ENCODE measurements around the gene TYMP. TPM values are rescaled to one million over a fixed set of nuclear protein-coding genes. Genes with fewer than 3 reads are reported as not detected.

The TYMP gene
- total and polyA plus RNA-seq, 2 of the 4 experiments (the other 2 are of a cell fraction) = 0.18 to 0.74 TPM

- no peak overlapping the region for H3K23ac ChIP-seq (ENCODE audit: low read depth, low read length)
- H3K18ac ChIP-seq (ENCODE audit: low read depth, low read length) = no peak overlapping the region
- no peaks in the 10 kb centered on the region for H3K27me3 ChIP-seq (ENCODE audit: control insufficient read depth, insufficient read depth, low read length)
- CTCF ChIA-PET = no interaction called here
- no peak for TF ChIP-seq MAFK (IDR thresholded peaks at IDR 0.05; ENCODE audit: low read depth, low read length)
- TF ChIP-seq FOS (IDR thresholded peaks at IDR 0.05; ENCODE audit: low read depth, low read length) = no peak
- TF ChIP-seq MAZ (IDR thresholded peaks at IDR 0.05; ENCODE audit: borderline replicate concordance, low read depth, low read length) = no peak
- TF ChIP-seq NFE2L2 (IDR thresholded peaks at IDR 0.05; ENCODE audit: low read depth, low read length) = no peak
- no peak for TF ChIP-seq POLR2A (IDR thresholded peaks at IDR 0.05; ENCODE audit: low read depth, low read length)
- no peak for TF ChIP-seq CEBPB (IDR thresholded peaks at IDR 0.05; ENCODE audit: low read depth, low read length)
- no peak for TF ChIP-seq BHLHE40 (IDR thresholded peaks at IDR 0.05; ENCODE audit: low read depth, low read length)
- no peak for TF ChIP-seq CHD1 (IDR thresholded peaks at IDR 0.05; ENCODE audit: low read depth, low read length)
- no peak for TF ChIP-seq RCOR1 (IDR thresholded peaks at IDR 0.05; ENCODE audit: insufficient replicate concordance, low read length)
- TF ChIP-seq, protein P1, sequence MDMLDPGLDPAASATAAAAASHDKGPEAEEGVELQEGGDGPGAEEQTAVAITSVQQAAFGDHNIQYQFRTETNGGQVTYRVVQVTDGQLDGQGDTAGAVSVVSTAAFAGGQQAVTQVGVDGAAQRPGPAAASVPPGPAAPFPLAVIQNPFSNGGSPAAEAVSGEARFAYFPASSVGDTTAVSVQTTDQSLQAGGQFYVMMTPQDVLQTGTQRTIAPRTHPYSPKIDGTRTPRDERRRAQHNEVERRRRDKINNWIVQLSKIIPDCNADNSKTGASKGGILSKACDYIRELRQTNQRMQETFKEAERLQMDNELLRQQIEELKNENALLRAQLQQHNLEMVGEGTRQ (IDR thresholded peaks at IDR 0.05; ENCODE audit: low read depth, low read length) = no peak
- no peak for TF ChIP-seq MXI1 (IDR thresholded peaks at IDR 0.05; ENCODE audit: borderline replicate concordance, low read depth, low read length)
- TF ChIP-seq ELK1 (IDR thresholded peaks at IDR 0.05; ENCODE audit: borderline replicate concordance, low read depth, low read length) = no peak
- TF ChIP-seq RFX5 (IDR thresholded peaks at IDR 0.05; ENCODE audit: low read depth, low read length) = no peak
- no peak for TF ChIP-seq RAD21 (IDR thresholded peaks at IDR 0.05; ENCODE audit: low read length)
- TF ChIP-seq, protein P2, sequence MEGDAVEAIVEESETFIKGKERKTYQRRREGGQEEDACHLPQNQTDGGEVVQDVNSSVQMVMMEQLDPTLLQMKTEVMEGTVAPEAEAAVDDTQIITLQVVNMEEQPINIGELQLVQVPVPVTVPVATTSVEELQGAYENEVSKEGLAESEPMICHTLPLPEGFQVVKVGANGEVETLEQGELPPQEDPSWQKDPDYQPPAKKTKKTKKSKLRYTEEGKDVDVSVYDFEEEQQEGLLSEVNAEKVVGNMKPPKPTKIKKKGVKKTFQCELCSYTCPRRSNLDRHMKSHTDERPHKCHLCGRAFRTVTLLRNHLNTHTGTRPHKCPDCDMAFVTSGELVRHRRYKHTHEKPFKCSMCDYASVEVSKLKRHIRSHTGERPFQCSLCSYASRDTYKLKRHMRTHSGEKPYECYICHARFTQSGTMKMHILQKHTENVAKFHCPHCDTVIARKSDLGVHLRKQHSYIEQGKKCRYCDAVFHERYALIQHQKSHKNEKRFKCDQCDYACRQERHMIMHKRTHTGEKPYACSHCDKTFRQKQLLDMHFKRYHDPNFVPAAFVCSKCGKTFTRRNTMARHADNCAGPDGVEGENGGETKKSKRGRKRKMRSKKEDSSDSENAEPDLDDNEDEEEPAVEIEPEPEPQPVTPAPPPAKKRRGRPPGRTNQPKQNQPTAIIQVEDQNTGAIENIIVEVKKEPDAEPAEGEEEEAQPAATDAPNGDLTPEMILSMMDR (conservative IDR thresholded peaks at IDR 0.05; ENCODE audit: low read depth, low read length) = no peak
- TF ChIP-seq SMC3 (IDR thresholded peaks at IDR 0.05; ENCODE audit: low read depth, low read length) = no peak
- no peak overlapping the region for H2BK20ac ChIP-seq (ENCODE audit: low read depth, low read length)
- no peak overlapping the region for H2BK120ac ChIP-seq (ENCODE audit: low read depth, low read length)
- in situ Hi-C loops (cut with MboI; ENCODE audit: low sequenced_read_pairs) = loop anchor here (5.0 kb wide), 1 partner anchor 50 kb away; the partner anchor contains the start of gene SCO2
- WGBS, 2 experiments (ENCODE audit: extremely low coverage in 2 of 2, insufficient read length in 1 of 2) = 47% methylated on average over 13 of the region's 23 CpGs; no CpG with 5 or more reads in 1 of the 2 experiments
- no peaks in the 10 kb centered on the region for H3K9me3 ChIP-seq (ENCODE audit: control insufficient read depth, insufficient read depth, low read length)
- POLR2A ChIA-PET (ENCODE audit: unreplicated experiment) = no interaction called here
- peaks cover 4% of the 10 kb centered on the region; the same call in 1 of the 2 replicates for H3K36me3 ChIP-seq (ENCODE audit: control insufficient read depth, insufficient read depth, low read length)
- no peak overlapping the region for H3K4ac ChIP-seq (ENCODE audit: low read depth, low read length)
- no peak overlapping the region; a peak in 1 of 4 replicates for H4K8ac ChIP-seq (ENCODE audit: low read depth in 2 of 2, low read length in 2 of 2)
- no peak overlapping the region for H3K4me2 ChIP-seq (ENCODE audit: low read depth, low read length)
- no peak overlapping the region for H4K5ac ChIP-seq (ENCODE audit: low read depth, low read length)
- peaks cover 10 to 30% of the 10 kb centered on the region in 2 experiments; a peak in 3 of 4 replicates for H3K79me1 ChIP-seq (ENCODE audit: low read depth in 1 of 2, low read length in 2 of 2)
- H2BK5ac ChIP-seq (ENCODE audit: low read depth, low read length, poor library complexity, severe bottlenecking) = no peak overlapping the region
- peaks cover 17% of the 10 kb centered on the region for H3K4me1 ChIP-seq (ENCODE audit: control insufficient read depth, insufficient read depth, low read length)
- no peak overlapping the region for H2AK9ac ChIP-seq (replicated peaks; ENCODE audit: low read depth, low read length, poor library complexity)
- H3K9ac ChIP-seq (ENCODE audit: low read depth, low read length) = no peak overlapping the region
- H4K20me1 ChIP-seq (ENCODE audit: insufficient read depth, low read length) = no peaks in the 10 kb centered on the region
- intact Hi-C loops (cut with micrococcal nuclease) = loop anchor here (5.0 kb wide), 1 partner anchor 45 kb away; no protein-coding TSS in a partner anchor
- peaks cover 28% of the 10 kb centered on the region for H3K9me1 ChIP-seq (ENCODE audit: insufficient read depth, low read length)
- DNase-seq (no peak), ATAC-seq (ENCODE audit: low read depth) (no peak)
- dilution Hi-C loops (cut with HindIII; ENCODE audit: low sequenced_read_pairs, unreplicated experiment) = no loop called here
- H2BK15ac ChIP-seq (ENCODE audit: low read depth, low read length) = no peak overlapping the region
- no peak overlapping the region; the same call in 1 of the 2 replicates for H3K14ac ChIP-seq (replicated peaks; ENCODE audit: low read depth, low read length)
- peak overlapping the region; percentile 58 for H2AFZ ChIP-seq (replicated peaks; ENCODE audit: low read length, poor library complexity)
- H4K91ac ChIP-seq (ENCODE audit: insufficient read depth, low read depth, low read length) = no peak overlapping the region
- no peak overlapping the region for H3K27ac ChIP-seq (ENCODE audit: insufficient read depth, low read length)
- H3K56ac ChIP-seq (ENCODE audit: extremely low read depth, insufficient read depth, low read length) = no peak overlapping the region
- H3K4me3 ChIP-seq (ENCODE audit: insufficient read depth, low read depth, low read length) = no peak overlapping the region
- BruUV-seq (replicated peaks) = no TSS peak
- peak overlapping the region; percentile 63 for H2AK5ac ChIP-seq (ENCODE audit: low read depth, low read length)
Measured at GRCh38 chr22:50577697-50577986, 47.8 kb upstream of the TYMP start.
